Right renal cortex interstitium (tissue), 3 donors: Measurements from ENCODE around the gene KCNG4. TPM values are rescaled to one million over a fixed set of nuclear protein-coding genes. Genes with fewer than 3 reads are reported as not detected.

Source experiments
- DNase-seq, 3 donors: peaks; one replicate each; pipeline ENCODE4 v3.0.0-alpha.2; 2013; ENCODE audit warnings: low read depth in 3 of 3, low spot score in 2 of 3
- polyA plus RNA-seq, 3 donors: library from polyadenylated mRNA; unstranded; fragments of 120-200 nt; gene quantifications; one replicate each; pipeline ENCODE4 v1.2.1, GENCODE V29; 2013; ENCODE audit not compliant: insufficient read length in 3 of 3

The KCNG4 gene
- polyA plus RNA-seq, 3 donors = 0.07 TPM; not detected in 2

DNA sequence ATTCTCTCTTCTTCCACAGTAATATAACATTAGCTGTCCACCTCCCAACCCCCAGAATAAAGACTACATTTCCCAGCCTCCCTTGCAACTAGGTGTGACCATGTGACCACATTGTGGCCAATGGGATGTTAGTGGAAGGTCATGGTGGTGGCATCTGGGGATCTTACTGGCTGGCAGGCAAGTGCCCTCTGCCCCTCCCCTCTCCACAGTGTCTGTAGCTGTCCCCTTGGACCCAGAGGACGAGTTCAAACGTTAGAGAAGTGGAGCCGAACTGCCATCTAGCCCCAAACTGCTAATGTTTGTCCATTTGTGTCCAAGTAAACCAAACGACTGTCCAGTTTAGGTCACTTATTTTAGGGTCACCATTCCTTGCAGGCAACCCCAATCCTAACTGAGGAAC is 26.6 kb upstream of the KCNG4 start:
- DNase-seq = no peak

DNA sequence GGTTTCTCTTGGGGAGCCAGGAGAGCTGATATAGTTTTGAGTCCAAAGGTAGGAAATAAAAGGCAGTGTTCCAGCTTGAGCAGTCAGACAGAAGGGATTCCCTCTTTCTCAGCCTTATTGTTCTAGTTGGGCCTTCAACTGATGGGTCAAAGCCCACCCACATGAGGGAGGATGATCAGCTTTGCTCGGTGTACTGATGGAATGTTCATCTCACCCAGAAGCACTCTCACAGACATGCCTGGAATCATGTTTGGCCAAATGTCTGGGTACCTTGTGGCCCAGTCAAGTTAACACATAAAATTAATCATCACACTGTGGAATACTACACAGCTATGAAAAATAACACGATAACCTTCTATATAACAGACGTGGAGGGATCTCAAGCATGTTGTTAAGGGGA is 23.1 kb upstream of the KCNG4 start:
- no peak for DNase-seq

DNA sequence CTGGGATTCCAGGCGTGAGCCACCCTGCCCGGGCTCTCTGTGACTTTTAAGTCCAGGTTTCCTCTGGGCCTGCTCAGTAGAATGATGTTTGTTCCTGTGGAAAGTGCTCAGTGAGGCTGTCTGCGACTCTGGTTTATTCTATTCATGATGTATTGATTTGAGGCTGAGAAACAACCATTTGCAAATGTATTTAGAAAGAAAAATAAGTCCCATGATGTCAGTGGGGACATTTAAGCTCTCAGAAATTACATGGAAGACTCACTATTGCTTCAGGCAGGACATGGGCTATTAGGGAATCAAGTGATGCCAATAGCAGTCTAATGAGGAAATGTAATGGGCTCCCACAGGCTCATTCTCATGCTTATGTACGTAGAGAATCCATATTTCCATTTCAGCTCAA is 22.2 kb upstream of the KCNG4 start:
- DNase-seq = no peak

DNA sequence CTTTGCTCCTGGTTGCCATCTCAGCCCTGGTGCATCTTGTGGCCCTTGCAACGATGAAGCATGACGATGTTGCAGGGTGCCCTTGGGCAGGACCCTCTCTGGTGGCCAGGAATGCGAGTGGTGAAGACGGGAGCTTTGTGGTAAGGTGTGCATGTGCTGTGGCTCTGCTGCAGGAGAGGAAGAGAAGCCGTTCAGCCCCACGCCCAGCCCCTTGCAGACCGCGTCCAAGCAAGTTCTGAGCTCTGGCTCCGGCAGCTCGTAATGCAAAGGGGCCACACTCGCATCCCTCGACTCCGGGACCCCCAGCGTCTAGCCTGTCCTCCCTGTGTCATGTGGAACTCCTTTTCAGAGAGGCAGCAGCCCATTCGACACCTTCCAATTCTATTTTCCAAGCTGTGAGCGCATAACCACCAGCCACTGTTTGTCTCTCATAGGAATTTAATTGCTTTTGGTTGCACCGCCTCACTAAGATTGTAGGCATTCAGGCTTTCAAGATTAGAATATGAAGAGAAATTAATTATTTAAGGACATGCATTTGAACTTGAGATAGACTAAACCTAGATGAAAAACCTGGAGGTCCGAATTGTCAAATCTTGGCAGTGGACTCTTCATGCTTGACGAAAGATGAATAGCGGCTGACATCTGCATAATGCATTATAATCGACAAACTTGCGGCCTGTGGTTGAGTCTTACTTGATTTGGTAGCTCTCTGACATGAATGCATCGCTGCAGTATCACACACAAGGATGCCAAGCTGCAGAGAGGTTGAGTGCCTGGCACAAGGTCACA is 21.1 kb upstream of the KCNG4 start:
- DNase-seq = no peak

DNA sequence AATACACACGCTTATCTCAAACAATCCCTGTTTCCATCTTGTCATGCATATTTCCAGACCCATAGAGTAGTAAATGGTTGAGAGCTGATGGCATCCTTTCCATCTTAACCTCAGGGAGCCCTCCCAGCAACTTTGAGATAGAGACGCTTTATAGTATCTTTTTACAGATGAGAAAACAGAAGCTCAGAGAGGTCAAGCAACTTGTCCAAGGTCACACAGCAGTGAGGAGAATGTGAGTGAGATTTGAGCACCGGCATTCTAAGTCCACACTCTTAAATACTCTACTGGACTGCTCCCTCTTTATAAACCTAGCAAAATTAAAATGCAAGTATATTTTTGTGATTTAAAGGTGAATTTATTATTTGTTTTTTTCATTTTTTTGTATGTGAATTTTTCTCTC is 19.9 kb upstream of the KCNG4 start:
- DNase-seq = no peak

DNA sequence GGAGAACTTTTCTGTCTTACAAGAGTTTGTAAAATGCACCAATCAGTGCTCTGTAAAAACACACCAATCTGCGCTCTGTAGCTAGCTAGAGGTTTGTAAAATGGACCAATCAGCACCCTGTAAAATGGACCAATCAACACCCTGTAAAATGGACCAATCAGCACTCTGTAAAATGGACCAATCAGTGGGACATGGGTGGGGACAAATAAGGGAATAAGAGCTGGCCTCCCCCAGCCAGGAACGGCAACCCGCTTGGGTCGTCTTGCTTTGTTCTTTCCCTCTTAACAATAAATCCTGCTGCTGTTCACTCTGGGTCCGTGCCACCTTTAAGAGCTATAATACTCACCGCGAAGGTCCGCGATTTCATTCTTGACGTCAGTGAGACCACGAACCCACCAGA is 18.5 kb upstream of the KCNG4 start:
- DNase-seq = no peak

DNA sequence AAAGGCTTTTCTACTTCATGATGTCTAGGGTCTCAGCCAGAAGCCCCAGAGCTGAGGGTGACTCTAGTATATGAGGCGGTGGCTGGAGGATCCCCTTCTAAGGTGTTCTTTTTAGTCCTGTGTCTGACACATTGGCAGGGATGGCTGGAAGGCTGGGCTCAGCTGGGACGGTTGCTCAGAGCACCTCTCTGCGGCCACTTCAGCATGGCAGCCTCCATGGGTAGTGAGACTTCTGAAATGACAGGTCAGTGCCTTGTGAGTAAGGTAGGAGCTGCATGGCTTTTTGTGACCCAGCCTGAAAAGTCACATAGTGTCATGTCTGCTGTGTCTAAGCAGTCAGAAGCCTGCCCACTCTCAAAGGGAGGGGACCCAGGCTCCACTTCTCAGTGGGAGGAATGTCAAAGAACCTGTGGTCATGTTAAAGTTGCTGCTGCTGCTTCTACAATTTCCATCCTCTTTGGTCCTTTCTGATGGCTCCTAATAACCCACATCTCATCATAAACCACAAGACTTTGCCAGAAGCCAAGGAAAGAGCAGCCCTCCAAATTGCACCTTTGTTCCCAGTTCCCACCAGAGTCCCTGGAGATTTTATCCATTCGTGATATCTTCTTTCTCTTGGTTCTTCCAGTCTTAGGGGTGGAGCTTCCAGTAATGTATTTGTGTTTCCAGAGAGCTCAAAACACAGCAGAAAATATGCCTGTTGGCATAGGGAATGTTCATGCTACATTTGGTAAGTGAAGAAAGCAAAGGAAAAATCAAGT is 15.4 kb upstream of the KCNG4 start:
- no peak for DNase-seq

DNA sequence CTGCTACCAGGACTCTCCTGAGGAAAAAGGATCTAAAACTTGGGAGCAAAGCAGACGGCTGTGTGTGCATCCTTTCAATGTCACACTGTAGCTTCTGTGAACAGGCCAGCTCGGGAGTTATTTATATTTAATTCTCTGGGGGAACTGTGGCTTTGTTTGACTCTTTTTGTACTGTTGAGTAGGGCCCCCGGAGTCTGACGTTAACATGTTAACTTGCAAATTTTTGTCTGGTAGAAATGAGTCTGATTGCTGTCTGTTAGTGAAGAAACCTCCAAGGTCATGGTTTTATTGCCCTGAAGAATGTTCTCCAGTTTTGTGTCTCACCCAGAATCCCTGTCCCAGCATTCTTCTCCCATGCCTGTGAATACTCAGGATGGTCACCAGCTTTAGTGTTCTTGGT is 14.2 kb upstream of the KCNG4 start:
- no peak for DNase-seq

DNA sequence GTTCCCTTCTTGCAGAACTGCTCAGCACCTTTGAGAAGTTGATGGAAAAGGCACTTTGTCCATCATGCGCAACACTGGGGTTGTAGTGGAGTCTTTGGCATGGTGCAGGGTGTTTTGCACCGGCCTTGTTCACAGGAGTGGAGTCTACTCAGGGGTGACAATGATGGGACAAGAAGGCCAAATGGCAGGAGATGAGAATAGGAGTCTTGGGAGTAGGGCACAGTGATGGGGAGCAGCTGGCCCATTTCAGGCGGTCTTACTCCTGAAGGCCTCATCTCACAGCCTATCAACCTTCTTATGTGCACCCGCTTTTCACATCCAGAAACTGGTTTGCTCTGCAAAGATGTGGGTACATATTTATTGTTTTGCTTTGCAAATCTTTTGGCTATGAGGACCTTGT is 13.4 kb upstream of the KCNG4 start:
- no peak for DNase-seq

DNA sequence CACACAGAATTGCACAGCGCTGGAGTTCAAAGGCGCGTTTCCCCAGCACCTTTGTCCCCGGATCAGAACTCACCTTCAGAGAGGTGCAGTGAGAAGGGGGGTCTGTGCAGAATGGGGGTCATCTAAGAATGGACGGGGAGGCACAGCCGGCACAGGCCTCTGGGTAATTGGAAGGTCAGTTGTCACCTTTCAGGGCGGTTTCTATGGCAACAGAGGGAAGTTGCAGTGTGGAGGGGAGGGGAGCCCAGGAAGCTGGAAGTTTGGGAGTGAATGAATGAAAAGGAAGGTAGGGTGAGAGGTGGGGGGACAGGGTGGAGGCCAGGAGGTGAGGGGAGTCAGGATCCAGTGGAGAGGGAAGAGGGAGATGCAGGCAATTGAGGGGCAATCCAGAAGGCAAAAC is 12.4 kb upstream of the KCNG4 start:
- no peak for DNase-seq

DNA sequence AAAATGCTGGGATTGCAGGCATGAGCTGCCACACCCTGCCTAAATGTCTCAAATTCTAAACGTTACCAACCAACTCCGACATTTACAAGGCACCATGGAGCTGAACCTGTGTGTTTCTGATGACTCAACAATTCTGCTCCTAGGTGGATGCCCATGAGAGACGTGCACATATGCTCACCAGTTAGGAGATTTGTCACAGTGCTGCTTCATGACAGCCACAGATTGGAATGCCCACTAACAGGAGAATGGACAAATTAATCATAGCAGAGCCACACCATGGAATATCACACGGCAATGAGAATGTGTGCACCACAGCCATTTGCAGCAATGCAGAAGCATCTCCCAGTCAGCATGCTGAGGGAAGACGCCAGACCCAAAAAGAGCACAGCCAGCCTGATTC is 8.0 kb upstream of the KCNG4 start:
- DNase-seq = no peak

DNA sequence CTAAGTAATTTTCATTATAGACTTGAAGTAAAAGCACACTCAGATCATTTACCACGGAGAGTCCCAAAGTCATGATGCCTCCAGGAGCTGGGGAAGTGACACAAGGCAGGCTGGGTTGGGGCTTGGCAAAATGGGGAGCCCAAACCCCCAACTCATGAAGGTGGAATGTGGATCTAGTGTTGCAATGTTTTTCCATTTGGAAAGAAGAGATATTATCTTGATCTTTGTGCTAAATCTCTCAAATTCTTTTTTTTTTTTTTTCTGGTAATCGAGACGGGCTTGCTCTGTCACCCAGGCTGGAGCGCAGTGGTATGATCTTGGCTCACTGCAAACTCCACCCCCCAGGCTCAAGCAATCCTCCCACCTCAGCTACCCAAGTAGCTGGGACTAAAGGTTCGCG is 7.5 kb upstream of the KCNG4 start:
- DNase-seq = no peak

DNA sequence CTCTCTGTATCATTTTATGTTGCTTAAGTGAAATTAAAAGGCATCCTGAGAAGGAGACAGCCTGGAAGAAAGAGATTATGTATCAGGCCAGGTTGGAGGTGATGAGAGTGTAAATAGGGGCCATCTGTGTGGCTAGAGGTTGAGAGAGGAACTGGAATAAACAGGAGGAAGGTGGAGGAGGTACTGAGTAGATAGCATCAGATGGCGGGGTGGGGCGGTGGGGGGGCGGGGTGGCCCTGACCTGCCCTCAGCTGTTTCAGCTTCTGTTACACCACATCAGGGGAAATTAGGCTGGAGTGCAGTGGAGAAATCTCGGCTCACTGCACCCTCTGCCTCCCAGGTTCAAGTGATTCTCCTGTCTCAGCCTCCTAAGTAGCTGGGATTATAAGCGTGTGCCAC is 6.9 kb upstream of the KCNG4 start:
- no peak for DNase-seq

DNA sequence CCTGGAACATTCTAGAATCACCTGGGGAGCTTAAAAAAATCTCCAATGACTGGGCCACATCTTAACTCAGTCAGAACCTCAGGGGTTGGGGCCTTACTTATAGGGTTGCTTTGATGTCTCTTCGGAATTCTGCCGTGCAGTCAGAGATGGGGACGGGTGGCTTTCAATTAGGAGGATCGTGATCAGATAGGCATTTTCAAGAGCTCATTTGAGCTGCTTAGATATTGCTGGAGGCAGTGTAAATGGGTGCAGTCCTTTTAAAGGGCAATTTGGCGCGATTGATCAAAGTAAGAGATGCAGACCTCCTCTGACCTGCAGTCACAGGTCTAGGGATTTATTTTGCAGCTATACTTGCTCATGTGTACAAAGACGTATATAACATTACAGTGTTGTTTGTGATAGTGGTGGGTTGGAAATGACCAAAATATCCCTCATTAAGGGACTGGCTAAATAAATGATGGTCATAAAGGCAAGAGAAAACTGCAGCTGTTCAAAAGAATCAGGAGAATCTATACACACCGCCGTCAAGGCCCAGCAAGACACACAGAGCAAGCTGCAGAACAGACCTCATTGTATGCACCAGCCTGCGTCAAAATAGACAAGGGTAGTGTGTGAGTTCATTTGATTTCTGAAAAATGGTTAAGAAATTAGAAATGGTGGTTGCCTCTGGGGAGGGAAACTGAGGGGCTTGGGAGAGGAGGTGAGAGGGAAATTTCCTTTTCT is 6.3 kb upstream of the KCNG4 start:
- no peak for DNase-seq

DNA sequence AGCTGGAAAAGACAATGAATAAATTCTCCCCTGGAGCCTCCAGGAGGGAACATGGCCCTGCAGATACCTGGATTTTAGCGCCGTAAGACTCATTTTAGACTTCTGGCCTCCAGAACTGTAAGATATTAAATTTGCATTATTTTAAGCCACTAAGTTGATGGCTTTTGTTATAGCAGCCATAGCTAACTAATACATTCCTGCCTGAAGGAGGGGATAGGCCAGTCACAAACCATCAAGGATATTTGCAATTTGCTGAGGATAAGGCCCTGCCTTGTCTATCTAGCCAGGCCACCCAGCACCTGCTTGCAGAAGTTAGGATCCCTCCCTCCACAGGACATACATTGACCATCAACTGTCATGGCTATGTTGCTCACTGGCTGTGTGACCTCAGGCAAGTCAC is 4.9 kb upstream of the KCNG4 start:
- no peak for DNase-seq

DNA sequence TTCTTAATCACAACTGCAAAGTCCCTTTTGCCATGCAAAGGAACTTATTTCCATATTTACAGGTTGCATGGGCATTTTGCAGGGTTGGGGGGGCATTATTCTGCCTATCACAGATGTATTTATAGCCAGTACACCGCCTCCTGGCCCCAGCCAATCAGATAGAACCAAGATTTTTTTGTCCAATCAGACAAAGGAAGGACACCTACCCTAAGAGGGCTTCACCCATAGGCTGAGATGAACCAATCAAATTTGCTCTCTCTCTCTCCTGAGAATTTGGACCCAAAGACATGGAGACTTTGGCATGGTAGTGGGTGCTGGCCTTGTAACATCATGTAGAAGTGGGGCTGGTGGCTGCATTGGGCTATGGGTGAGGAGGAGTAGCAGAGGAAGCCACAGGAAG is 3.9 kb upstream of the KCNG4 start:
- DNase-seq = no peak

DNA sequence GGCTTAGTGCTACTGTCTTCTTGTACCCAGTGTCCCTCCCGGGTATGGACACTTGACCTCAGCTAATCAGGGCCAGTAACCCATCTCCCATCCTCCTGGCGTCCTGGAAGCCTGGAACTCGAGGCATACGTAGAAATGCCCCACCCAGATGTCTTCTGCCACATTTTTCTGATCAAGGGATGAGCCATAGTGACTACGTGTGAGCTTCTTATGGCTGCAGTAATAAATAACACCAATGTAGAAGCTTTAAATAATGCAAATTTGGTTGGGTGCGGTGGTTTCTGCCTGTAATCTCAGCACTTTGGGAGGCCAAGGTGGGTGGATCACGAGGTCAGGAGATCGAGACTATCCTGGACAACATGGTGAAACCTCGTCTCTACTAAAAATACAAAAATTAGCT is 3.0 kb upstream of the KCNG4 start:
- no peak for DNase-seq

DNA sequence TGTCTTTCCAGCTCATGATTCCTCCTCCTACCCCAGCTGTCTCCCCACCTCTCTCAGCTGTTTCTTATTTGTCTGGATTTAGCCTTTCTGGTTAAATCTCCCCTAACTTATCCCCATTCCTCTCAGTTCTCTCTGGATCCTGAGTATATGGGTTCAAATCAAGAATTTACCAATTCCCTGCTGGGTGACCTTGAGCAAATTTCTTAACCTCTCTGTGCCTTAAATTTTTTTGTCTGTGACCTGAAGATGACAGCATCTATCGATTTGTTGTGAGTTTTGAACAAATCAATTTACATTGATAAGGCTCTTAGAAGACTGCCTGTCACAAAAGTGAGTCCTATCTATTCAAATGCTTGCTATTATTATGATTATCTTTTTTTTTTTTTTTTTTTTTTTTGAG is 2.0 kb upstream of the KCNG4 start:
- DNase-seq = no peak

DNA sequence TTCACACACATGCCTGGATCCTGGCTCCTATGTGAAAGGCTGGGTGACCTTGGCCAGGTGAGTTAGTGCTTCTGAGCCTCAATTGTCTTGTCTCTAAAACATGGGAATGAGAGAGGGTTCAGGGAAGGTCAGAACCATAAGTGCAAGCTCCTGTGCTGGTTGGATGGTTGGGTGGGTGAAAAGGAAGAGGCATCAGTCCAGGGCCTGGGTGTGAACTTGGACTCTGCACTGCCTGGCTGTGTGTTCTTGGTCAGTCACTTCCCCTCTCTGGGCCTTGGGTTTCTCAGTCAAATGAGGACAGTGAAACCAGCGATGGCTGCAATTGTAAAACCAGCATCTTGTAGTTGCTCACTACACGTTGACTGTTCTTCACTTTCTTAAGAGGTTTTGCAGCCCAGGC is 643 bp upstream of the KCNG4 start:
- no peak for DNase-seq

DNA sequence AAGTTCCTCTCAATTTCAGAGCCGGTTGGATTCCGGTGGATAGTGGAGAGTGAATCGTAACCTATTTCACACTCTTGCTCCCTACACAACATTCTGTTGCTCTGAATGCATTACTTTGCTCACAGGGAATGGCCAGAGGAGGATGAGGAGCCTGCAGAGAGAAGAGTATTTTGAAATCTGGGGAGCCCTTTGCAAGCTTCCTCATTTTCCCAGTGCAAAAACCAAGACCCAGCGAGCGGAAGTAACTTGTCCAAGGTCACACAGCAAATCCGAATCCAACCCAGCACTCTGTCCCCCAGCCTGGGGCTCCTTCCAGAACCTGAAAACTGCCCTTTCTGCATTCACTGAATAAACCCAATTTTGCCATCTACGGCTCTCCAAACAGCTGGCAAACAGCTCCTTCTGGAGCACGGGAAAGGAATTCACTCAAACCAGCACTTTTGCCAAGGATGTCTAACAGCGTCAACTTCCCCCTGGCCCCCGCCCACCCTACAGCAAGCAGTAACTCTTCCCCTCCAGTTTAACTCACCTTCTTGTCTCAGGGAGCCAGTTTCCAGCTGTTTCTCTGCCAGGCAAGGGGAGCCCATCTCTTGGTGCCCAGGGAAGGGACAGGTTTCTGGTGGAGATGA is 557 bp downstream of the KCNG4 start:
- no peak for DNase-seq

DNA sequence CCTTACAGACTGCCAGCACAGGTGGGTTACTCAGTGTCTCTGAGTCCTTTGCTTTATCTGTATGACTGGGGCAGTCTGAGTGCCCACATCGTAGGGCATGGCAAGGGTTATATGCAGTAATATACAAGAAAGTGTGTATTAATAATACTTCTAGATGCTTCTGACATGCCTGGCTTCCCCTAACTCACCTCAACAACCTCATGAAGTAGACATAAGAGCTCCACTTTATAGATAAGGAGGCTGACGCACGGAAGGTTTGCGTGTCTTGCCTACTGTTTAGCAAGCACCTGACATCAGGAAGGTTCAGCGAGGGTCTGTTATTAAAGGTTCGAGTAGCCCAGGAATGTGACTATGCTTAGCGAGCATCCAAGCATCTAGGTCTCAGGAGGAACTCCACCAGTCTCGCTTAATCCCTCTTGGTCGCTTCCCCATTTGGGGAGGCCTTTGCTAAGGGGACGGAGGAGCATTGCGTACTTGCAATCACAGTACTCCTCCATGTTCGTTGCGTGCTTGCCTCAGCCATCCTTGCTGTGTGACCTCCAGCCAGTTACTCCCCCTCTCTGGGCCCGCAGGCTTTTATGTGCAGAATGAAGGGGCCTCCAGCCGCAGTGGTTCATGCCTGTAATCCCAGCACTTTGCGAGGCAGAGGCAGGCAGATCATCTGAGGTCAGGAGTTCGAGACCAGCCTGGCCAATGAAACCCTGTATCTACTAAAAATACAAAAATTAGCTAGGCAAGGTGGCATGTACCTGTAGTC is 1.6 kb downstream of the KCNG4 start:
- DNase-seq = no peak
